WERI-Rb-1 (cell line): ENCODE measurements around the gene MAPKAPK3.

ENCODE experiments used
- DNase-seq: peaks from one replicate; pipeline ENCODE4 v3.0.0-alpha.2; 2020
- H3K27ac ChIP-seq: fragments of 250-450 bp; sonication (Bioruptor Pico); 2 replicates; pipeline ENCODE4 v1.5.1; 2020; ENCODE audit warnings: mild to moderate bottlenecking, moderate library complexity
- H3K27me3 ChIP-seq: fragments of 250-450 bp; sonication (Bioruptor Pico); 2 replicates; pipeline ENCODE4 v1.5.1; 2021; ENCODE audit warnings: mild to moderate bottlenecking, low read depth, moderate library complexity; ENCODE audit not compliant: insufficient read depth, severe bottlenecking
- H3K36me3 ChIP-seq: fragments of 250-450 bp; sonication (Bioruptor Pico); 2 replicates; pipeline ENCODE4 v1.5.1; 2020; ENCODE audit warnings: mild to moderate bottlenecking, moderate library complexity
- H3K4me3 ChIP-seq: 2 replicates; pipeline ENCODE4 v1.5.1; 2011; ENCODE audit warnings: low read depth, mild to moderate bottlenecking, control low read depth, low read length
- H3K9me3 ChIP-seq: fragments of 250-450 bp; sonication (Bioruptor Pico); 2 replicates; pipeline ENCODE4 v1.5.1; 2021; ENCODE audit warnings: mild to moderate bottlenecking, moderate library complexity; ENCODE audit not compliant: severe bottlenecking
- TF ChIP-seq, protein P1 (sequence below): IDR thresholded peaks from 2 replicates; pipeline ENCODE4 v1.5.1; 2011; ENCODE audit warnings: low read depth, mild to moderate bottlenecking, control low read depth, inconsistent platforms, low read length

The MAPKAPK3 gene

DNA sequence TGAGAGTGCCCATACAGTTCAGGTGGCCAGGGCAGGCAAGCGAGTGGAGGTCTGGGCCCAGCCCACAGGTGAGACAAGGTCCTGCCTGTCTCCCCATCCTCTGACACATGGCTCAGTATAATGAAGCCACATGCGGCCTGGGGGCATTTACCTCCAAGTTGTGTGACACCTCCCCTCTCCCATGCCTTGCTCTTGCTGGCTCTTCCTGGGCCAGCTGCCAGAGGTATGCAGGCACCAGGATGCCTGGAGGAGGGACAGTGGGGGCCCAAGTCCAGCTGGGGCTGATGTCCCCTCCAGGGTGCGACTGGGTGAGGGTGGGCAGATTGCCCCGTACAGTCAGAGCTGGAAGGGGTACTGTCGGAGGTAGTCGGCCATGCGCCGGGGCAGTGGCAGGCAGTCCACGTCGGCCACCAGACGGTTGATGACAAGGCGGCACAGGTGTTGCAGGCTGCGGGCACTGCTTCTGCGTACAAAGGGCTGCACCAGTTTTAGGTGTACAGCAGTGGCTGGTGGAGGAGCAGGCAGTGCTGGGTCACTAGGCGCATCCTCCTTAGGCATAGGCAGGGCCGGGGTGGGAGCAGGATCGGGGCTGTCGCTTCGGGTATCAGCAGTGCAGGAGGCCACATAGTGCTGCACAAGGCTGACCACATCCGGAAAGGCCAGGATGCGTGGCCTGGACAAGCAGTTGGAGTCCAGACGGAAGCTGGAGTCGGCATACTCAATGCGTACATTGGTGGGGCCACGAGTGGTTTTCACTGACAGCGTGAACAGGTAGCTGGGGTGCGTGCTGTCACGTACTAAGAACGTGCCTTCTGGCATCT is 9.5 kb upstream of the MAPKAPK3 start:
- Histone ChIP-seq H3K9me3 (no peaks in the 10 kb centered on the region), H3K36me3 (peaks cover 28% of the 10 kb centered on the region), H3K27ac (no peak overlapping the region), H3K27me3 (no peaks in the 10 kb centered on the region), H3K4me3 (no peak overlapping the region)
- TF ChIP-seq, protein P1, sequence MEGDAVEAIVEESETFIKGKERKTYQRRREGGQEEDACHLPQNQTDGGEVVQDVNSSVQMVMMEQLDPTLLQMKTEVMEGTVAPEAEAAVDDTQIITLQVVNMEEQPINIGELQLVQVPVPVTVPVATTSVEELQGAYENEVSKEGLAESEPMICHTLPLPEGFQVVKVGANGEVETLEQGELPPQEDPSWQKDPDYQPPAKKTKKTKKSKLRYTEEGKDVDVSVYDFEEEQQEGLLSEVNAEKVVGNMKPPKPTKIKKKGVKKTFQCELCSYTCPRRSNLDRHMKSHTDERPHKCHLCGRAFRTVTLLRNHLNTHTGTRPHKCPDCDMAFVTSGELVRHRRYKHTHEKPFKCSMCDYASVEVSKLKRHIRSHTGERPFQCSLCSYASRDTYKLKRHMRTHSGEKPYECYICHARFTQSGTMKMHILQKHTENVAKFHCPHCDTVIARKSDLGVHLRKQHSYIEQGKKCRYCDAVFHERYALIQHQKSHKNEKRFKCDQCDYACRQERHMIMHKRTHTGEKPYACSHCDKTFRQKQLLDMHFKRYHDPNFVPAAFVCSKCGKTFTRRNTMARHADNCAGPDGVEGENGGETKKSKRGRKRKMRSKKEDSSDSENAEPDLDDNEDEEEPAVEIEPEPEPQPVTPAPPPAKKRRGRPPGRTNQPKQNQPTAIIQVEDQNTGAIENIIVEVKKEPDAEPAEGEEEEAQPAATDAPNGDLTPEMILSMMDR, result no peak
- no peak for DNase-seq

DNA sequence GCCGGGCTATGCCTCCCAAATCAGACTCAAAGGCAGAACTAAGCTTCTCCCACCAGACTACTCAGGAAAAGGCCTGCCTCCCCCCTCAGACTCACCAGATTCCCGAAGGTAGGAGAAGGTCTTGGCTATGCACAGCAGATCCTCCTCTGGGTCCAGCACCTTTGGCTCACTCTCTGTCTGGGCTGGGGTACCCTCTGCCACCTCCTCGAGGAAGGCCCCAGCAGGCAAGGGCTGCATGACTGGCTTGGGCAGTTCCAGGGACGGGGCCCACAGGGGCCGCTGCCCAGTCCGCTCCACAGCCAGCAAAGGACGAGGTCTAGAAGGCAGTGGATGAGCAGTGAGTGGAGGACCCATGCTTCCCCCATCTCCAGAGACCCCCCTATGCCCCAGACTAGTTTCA is 8.7 kb upstream of the MAPKAPK3 start:
- H3K9me3 ChIP-seq, result no peaks in the 10 kb centered on the region
- TF ChIP-seq, protein P1, result no peak
- no peak overlapping the region for H3K27ac ChIP-seq
- DNase-seq, result no peak
- no peaks in the 10 kb centered on the region for H3K27me3 ChIP-seq
- H3K36me3 ChIP-seq, result peaks cover 28% of the 10 kb centered on the region
- H3K4me3 ChIP-seq, result no peak overlapping the region

DNA sequence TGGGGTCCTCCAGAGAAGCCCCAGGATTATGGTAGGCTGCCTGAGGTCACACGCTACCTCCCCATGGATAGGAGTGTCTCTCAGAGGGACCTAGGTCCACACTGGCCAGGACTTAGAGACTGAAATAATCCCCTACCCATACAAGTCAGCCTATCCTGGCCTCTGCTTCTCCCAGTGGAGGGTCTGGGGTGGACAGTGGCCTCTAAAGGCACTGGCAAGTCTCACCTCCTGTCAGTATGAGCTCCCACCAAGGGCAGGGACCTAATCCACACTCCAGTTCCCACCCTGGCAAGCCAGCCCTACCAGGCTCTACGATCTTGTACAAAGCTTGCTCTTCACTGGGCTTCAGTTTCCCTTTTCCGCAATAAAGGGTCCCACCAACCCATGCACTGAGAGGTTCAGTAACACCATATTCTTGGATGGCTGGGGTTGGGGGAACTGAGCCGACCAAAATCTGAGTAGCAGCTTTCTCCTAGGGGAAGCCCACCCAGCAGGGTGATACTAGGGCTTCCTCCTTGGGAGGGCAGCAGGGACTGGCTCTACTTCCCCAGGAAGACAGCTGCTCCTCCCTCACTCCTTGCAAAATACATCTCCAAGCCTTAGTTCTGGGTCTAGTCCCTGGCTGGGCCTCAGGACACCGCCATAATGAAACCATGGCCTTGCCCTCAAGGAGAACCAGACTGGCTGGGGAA is 7.7 kb upstream of the MAPKAPK3 start:
- TF ChIP-seq, protein P1, result no peak
- Histone ChIP-seq H3K36me3 (peaks cover 28% of the 10 kb centered on the region), H3K27ac (no peak overlapping the region), H3K4me3 (no peak overlapping the region), H3K9me3 (no peaks in the 10 kb centered on the region), H3K27me3 (no peaks in the 10 kb centered on the region)
- no peak for DNase-seq

DNA sequence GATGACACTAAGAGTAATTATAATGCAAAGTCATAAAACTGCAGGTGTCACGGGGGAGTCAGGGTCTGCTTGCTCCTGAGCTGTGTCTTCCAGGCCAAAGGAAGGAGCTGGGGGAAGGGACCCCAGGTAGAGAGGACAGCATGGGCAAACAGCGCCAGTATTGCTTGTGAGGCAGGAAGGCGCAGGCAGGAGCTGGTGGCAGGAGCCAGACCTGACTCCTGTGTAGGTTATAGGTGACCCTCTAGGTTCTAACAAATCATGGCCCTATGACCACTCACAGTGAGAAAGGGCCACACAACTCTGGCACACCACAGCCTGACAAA is 7.2 kb upstream of the MAPKAPK3 start:
- no peak overlapping the region for H3K27ac ChIP-seq
- TF ChIP-seq, protein P1, result no peak
- no peaks in the 10 kb centered on the region for H3K9me3 ChIP-seq
- H3K4me3 ChIP-seq, result no peak overlapping the region
- H3K27me3 ChIP-seq, result no peaks in the 10 kb centered on the region
- H3K36me3 ChIP-seq, result peaks cover 28% of the 10 kb centered on the region
- no peak for DNase-seq

DNA sequence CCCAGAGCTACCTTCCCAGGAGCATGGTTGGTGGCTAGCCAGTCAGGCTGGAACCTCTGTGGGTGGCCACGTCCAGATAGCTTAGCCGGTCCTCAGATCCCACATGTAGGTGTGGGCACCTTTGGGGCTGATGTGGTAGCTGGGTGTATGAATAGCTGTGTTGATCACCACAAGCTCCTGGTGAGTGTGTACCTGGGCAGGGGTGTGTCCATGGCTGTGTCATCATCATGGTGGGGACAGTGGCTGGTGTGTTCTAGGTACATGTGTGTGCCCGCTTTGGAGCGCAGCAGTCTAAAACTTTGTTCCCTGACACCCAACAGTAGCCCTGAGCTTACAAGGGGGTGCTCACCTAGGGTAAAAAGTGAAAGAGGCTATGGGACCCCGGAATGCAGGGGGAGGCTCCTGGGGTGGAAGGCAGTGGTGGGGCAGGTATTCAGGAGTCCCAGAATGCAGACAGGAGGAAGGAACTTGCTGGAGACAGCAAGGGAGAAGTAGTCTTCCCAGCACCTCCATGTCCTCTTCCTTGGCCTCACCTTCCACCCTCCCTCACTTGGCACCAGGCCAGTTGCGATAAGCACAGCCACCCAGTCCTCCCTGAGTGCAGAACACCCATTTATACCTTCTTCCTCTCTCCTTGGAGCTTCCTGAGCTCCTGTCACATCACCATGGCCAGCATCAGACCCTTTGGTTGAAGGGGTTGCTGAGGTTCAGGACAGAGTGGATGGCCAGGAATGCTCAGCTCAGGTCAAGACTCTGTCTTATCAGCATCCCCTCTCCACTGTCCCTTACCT is 6.6 kb upstream of the MAPKAPK3 start:
- H3K4me3 ChIP-seq, result peak overlapping the region; percentile 73
- DNase-seq, result no peak
- no peaks in the 10 kb centered on the region for H3K9me3 ChIP-seq
- H3K36me3 ChIP-seq, result peaks cover 28% of the 10 kb centered on the region
- peak overlapping the region; percentile 85; the same call in 1 of the 2 replicates for H3K27ac ChIP-seq
- TF ChIP-seq, protein P1, result no peak
- H3K27me3 ChIP-seq, result no peaks in the 10 kb centered on the region
